IMR-90 (cell line): ENCODE data around the gene CREG2. TPM values are rescaled to one million over a fixed set of nuclear protein-coding genes. Genes with fewer than 3 reads are reported as not detected.

Source experiments
- ATAC-seq: fragments of 200-7000 bp; cut with Tn5 transposase; 2 replicates; pipeline ENCODE4 v1.9.1; 2020; ENCODE audit warnings: low read depth, mild to moderate bottlenecking, moderate library complexity
- BruUV-seq: library from RNA; stranded (reverse); fragments of 400-500 nt; replicated peaks from 2 replicates; lab custom pipeline; 2021; lab: Mats Ljungman, UMichigan
- CTCF ChIA-PET: fragments of 300-600 bp; formaldehyde crosslinking; extraction: SDS; loops from one replicate; lab custom pipeline; 2021; ENCODE audit warnings: antibody characterized with exemption; lab: Yijun Ruan, JAX
- POLR2A ChIA-PET: fragments of 300-600 bp; sonication (Branson Sonifier 250); formaldehyde crosslinking; loops from one replicate; lab custom pipeline; 2022; ENCODE audit warnings: antibody characterized with exemption; ENCODE audit not compliant: unreplicated experiment; lab: Charles Lee
- DNase-seq: peaks from one replicate; pipeline ENCODE4 v3.0.0; 2013
- H2AFZ ChIP-seq: replicated peaks from 2 replicates; pipeline ENCODE3; 2013; ENCODE audit warnings: low read length, mild to moderate bottlenecking; ENCODE audit not compliant: poor library complexity
- H2AK5ac ChIP-seq: 2 replicates; pipeline ENCODE4 v1.6.1; 2013; ENCODE audit warnings: low read depth, low read length, inconsistent platforms
- H2AK9ac ChIP-seq: replicated peaks from 2 replicates; pipeline ENCODE3; 2013; ENCODE audit warnings: mild to moderate bottlenecking, low read depth, low read length, moderate library complexity; ENCODE audit not compliant: poor library complexity
- H2BK120ac ChIP-seq: 2 replicates; pipeline ENCODE4 v1.6.1; 2013; ENCODE audit warnings: low read depth, low read length, inconsistent platforms
- H2BK15ac ChIP-seq: 3 replicates; pipeline ENCODE4 v1.6.1; 2013; ENCODE audit warnings: low read depth, low read length, inconsistent platforms
- H2BK20ac ChIP-seq: 2 replicates; pipeline ENCODE4 v1.6.1; 2013; ENCODE audit warnings: low read depth, mild to moderate bottlenecking, inconsistent platforms, low read length, moderate library complexity
- H2BK5ac ChIP-seq: 2 replicates; pipeline ENCODE4 v1.6.1; 2013; ENCODE audit warnings: mild to moderate bottlenecking, low read depth, low read length, inconsistent platforms; ENCODE audit not compliant: poor library complexity, severe bottlenecking
- H3K14ac ChIP-seq: replicated peaks from 2 replicates; pipeline ENCODE4 v1.6.1; 2013; ENCODE audit warnings: low read depth, low read length, inconsistent platforms
- H3K18ac ChIP-seq: 2 replicates; pipeline ENCODE4 v1.6.1; 2013; ENCODE audit warnings: low read depth, low read length, control low read depth
- H3K23ac ChIP-seq: 2 replicates; pipeline ENCODE4 v1.6.1; 2013; ENCODE audit warnings: low read depth, low read length, inconsistent platforms
- H3K27ac ChIP-seq: 2 replicates; pipeline ENCODE4 v1.5.1; 2013; ENCODE audit warnings: mild to moderate bottlenecking, control low read depth, low read length; ENCODE audit not compliant: insufficient read depth
- H3K27me3 ChIP-seq: 2 replicates; pipeline ENCODE4 v1.6.1; 2013; ENCODE audit warnings: low read length; ENCODE audit not compliant: control insufficient read depth, insufficient read depth
- H3K36me3 ChIP-seq: 2 replicates; pipeline ENCODE4 v1.6.1; 2013; ENCODE audit warnings: low read length, mixed read lengths; ENCODE audit not compliant: control insufficient read depth, insufficient read depth
- H3K4ac ChIP-seq: 2 replicates; pipeline ENCODE4 v1.6.1; 2013; ENCODE audit warnings: low read depth, low read length, inconsistent platforms
- H3K4me1 ChIP-seq: 2 replicates; pipeline ENCODE4 v1.6.1; 2013; ENCODE audit warnings: low read length, mixed read lengths; ENCODE audit not compliant: control insufficient read depth, insufficient read depth
- H3K4me2 ChIP-seq: 2 replicates; pipeline ENCODE4 v1.6.1; 2013; ENCODE audit warnings: low read depth, mild to moderate bottlenecking, control low read depth, low read length, moderate library complexity
- H3K4me3 ChIP-seq: 2 replicates; pipeline ENCODE4 v1.5.1; 2013; ENCODE audit warnings: low read depth, mild to moderate bottlenecking, control low read depth, low read length, moderate library complexity; ENCODE audit not compliant: insufficient read depth
- H3K56ac ChIP-seq: 2 replicates; pipeline ENCODE4 v1.6.1; 2013; ENCODE audit warnings: low read length, inconsistent platforms; ENCODE audit not compliant: insufficient read depth; ENCODE audit errors: extremely low read depth
- H3K79me1 ChIP-seq, 2 experiments: 2 replicates each; pipeline ENCODE4 v1.6.1; 2013; ENCODE audit warnings: low read length in 2 of 2, inconsistent platforms in 1 of 2, low read depth in 1 of 2
- H3K9ac ChIP-seq: 2 replicates; pipeline ENCODE4 v1.6.1; 2013; ENCODE audit warnings: low read depth, low read length, control low read depth
- H3K9me1 ChIP-seq: 2 replicates; pipeline ENCODE4 v1.6.1; 2013; ENCODE audit warnings: low read length, inconsistent platforms; ENCODE audit not compliant: insufficient read depth
- H3K9me3 ChIP-seq: 2 replicates; pipeline ENCODE4 v1.6.1; 2013; ENCODE audit warnings: low read length; ENCODE audit not compliant: control insufficient read depth, insufficient read depth
- H4K20me1 ChIP-seq: 2 replicates; pipeline ENCODE4 v1.6.1; 2013; ENCODE audit warnings: low read length, inconsistent platforms; ENCODE audit not compliant: insufficient read depth
- H4K5ac ChIP-seq: 2 replicates; pipeline ENCODE4 v1.6.1; 2013; ENCODE audit warnings: mild to moderate bottlenecking, low read depth, low read length, control low read depth
- H4K8ac ChIP-seq, 2 experiments: 2 replicates each; pipeline ENCODE4 v1.6.1; 2013; ENCODE audit warnings: low read depth in 2 of 2, low read length in 2 of 2, control low read depth in 1 of 2, inconsistent platforms in 1 of 2
- H4K91ac ChIP-seq: 2 replicates; pipeline ENCODE4 v1.6.1; 2013; ENCODE audit warnings: low read depth, low read length, inconsistent platforms; ENCODE audit not compliant: insufficient read depth
- BHLHE40 ChIP-seq: fragments of 150-350 bp; IDR thresholded peaks from 2 replicates; pipeline ENCODE4 v1.6.1; 2016; ENCODE audit warnings: mild to moderate bottlenecking, low read depth, low read length
- CHD1 ChIP-seq: IDR thresholded peaks from 2 replicates; pipeline ENCODE4 v1.6.1; 2012; ENCODE audit warnings: low read depth, low read length, improper control_type of control experiment
- CTCF ChIP-seq: conservative IDR thresholded peaks from 2 replicates; pipeline ENCODE4 v1.5.1; 2012; ENCODE audit warnings: mild to moderate bottlenecking, low read depth, low read length, improper control_type of control experiment
- MAFK ChIP-seq: IDR thresholded peaks from 2 replicates; pipeline ENCODE4 v1.6.1; 2012; ENCODE audit warnings: low read depth, low read length, improper control_type of control experiment
- RAD21 ChIP-seq: IDR thresholded peaks from 2 replicates; pipeline ENCODE4 v1.6.1; 2012; ENCODE audit warnings: low read length, improper control_type of control experiment
- WGBS, 2 experiments: methylation state at CpG; one replicate each; pipeline versions ENCODE4 v1.1.5 to v1.1.7; 2013; ENCODE audit warnings: missing lambda C conversion rate in 2 of 2; ENCODE audit not compliant: insufficient read length in 1 of 2; ENCODE audit errors: extremely low coverage in 2 of 2; 5-methylcytosine and 5-hydroxymethylcytosine counted together
- dilution Hi-C: fragments of 300-500 bp; cut with HindIII; formaldehyde crosslinking; loops from one replicate; pipeline ENCODE4 v1.14.3; 2018; ENCODE audit warnings: low sequenced_read_pairs; ENCODE audit not compliant: unreplicated experiment
- in situ Hi-C: fragments of 300-500 bp; cut with MboI; formaldehyde crosslinking; loops from 3 replicates; pipeline ENCODE4 v1.14.3; 2019; ENCODE audit warnings: low sequenced_read_pairs, inconsistent platforms, mixed read lengths
- intact Hi-C: fragments of 100-400 bp; cut with micrococcal nuclease; formaldehyde crosslinking; loops from 2 replicates; pipeline ENCODE4 v1.10.0; 2022
- polyA plus RNA-seq, 3 experiments: library from polyadenylated mRNA; depleted of rRNA; stranded (reverse); fragments of >200 nt; gene quantifications; 2 replicates each; pipeline ENCODE4 v1.2.3, GENCODE V29; 2012; ENCODE audit warnings: low replicate concordance in 1 of 3
- total RNA-seq: library from RNA; depleted of rRNA; stranded (reverse); fragments of >200 nt; gene quantifications from 2 replicates; pipeline ENCODE4 v1.2.3, GENCODE V29; 2012

The CREG2 gene
- total and polyA plus RNA-seq, 2 of the 4 experiments (the other 2 are of a cell fraction) = 0.17 TPM; not detected in 1

- ChIA-PET POLR2A (no interaction called here), CTCF (interaction anchor here (1.2 kb wide), 1 partner anchor 16 kb away, joined by 5 read pairs; no protein-coding TSS in a partner anchor)
- in situ Hi-C loops (loop anchor here (10.0 kb wide), 1 partner anchor 432 kb away; no protein-coding TSS in a partner anchor), dilution Hi-C loops (no loop called here), intact Hi-C loops (no loop called here)
- Histone ChIP-seq H2AFZ (no peak overlapping the region), H3K4ac (no peak overlapping the region), H3K4me3 (no peak overlapping the region), H3K79me1 (no peaks in the 10 kb centered on the region), H3K14ac (no peak overlapping the region), H3K27ac (no peak overlapping the region), H2BK5ac (no peak overlapping the region), H3K9me3 (no peaks in the 10 kb centered on the region), H3K23ac (no peak overlapping the region), H4K8ac (no peak overlapping the region), H2AK5ac (no peak overlapping the region), H3K36me3 (no peaks in the 10 kb centered on the region), H3K56ac (no peak overlapping the region), H4K91ac (no peak overlapping the region), H2BK15ac (no peak overlapping the region), H2AK9ac (no peak overlapping the region), H4K20me1 (no peaks in the 10 kb centered on the region), H4K5ac (no peak overlapping the region), H3K27me3 (no peaks in the 10 kb centered on the region), H2BK20ac (no peak overlapping the region), H2BK120ac (no peak overlapping the region), H3K9me1 (peaks cover 3% of the 10 kb centered on the region), H3K9ac (no peak overlapping the region), H3K4me1 (peaks cover 4% of the 10 kb centered on the region), H3K4me2 (no peak overlapping the region), H3K18ac (no peak overlapping the region)
- TF ChIP-seq CHD1 = no peak
- no peak for TF ChIP-seq RAD21
- TF ChIP-seq CTCF = no peak
- no peak for TF ChIP-seq BHLHE40
- TF ChIP-seq MAFK = no peak
- ATAC-seq (no peak), DNase-seq (no peak)
- no CpG with 5 or more reads among the region's 6 CpGs for WGBS, 2 experiments
- no TSS peak for BruUV-seq
Measured at GRCh38 chr2:101402630-101403029, 15.3 kb upstream of the CREG2 start.
